Fibroblast of lung (primary cell): Measurements from ENCODE around the gene SACS. TPM values are rescaled to one million over a fixed set of nuclear protein-coding genes. Genes with fewer than 3 reads are reported as not detected.

Experiments
- DNase-seq, 2 donors: peaks; one replicate each; pipeline versions ENCODE4 v3.0.0 to v3.0.0-alpha.2; 2010; ENCODE audit warnings: low read depth in 2 of 2
- H2AFZ ChIP-seq: 2 replicates; pipeline ENCODE4 v1.5.1; 2012; ENCODE audit warnings: low read length, control low read depth, inconsistent platforms
- H3K27ac ChIP-seq: 2 replicates; pipeline ENCODE4 v1.5.1; 2011; ENCODE audit warnings: low read length, control low read depth; ENCODE audit not compliant: insufficient read depth
- H3K27me3 ChIP-seq: 2 replicates; pipeline ENCODE4 v1.5.1; 2011; ENCODE audit warnings: mild to moderate bottlenecking, low read length; ENCODE audit not compliant: control insufficient read depth, insufficient read depth
- H3K36me3 ChIP-seq: 2 replicates; pipeline ENCODE4 v1.5.1; 2011; ENCODE audit warnings: low read length; ENCODE audit not compliant: control insufficient read depth, insufficient read depth
- H3K4me1 ChIP-seq: 2 replicates; pipeline ENCODE4 v1.5.1; 2011; ENCODE audit warnings: low read length; ENCODE audit not compliant: control insufficient read depth, insufficient read depth; ENCODE audit errors: extremely low read depth
- H3K4me2 ChIP-seq: 2 replicates; pipeline ENCODE4 v1.5.1; 2011; ENCODE audit warnings: low read length, control low read depth; ENCODE audit not compliant: insufficient read depth; ENCODE audit errors: extremely low read depth
- H3K4me3 ChIP-seq, 4 experiments: fragments of 200-600 bp in 1 of 4; sonication (generic) in 1 of 4; replicated peaks in 1 of 4; 2 replicates each; pipeline ENCODE4 v1.5.1; 2011 to 2016; ENCODE audit warnings: low read length in 4 of 4, low read depth in 3 of 4, mild to moderate bottlenecking in 3 of 4, control low read depth in 2 of 4, inconsistent platforms in 1 of 4, mixed read lengths in 1 of 4; ENCODE audit not compliant: insufficient read depth in 1 of 4; ENCODE audit errors: control extremely low read depth in 1 of 4
- H3K79me2 ChIP-seq: 2 replicates; pipeline ENCODE4 v1.5.1; 2012; ENCODE audit warnings: mild to moderate bottlenecking, low read length, inconsistent platforms; ENCODE audit not compliant: control insufficient read depth, insufficient read depth
- H3K9ac ChIP-seq: 2 replicates; pipeline ENCODE4 v1.5.1; 2011; ENCODE audit warnings: mild to moderate bottlenecking, low read length, control low read depth; ENCODE audit not compliant: insufficient read depth
- H3K9me3 ChIP-seq: 2 replicates; pipeline ENCODE4 v1.5.1; 2012; ENCODE audit warnings: low read depth, low read length; ENCODE audit not compliant: control insufficient read depth, insufficient read depth
- H4K20me1 ChIP-seq: 2 replicates; pipeline ENCODE4 v1.5.1; 2011; ENCODE audit warnings: low read length; ENCODE audit not compliant: control insufficient read depth, insufficient read depth; ENCODE audit errors: extremely low read depth
- EZH2 ChIP-seq: IDR thresholded peaks from 2 replicates; pipeline ENCODE4 v1.5.1; 2012; ENCODE audit warnings: low read length, control low read depth, mild to moderate bottlenecking; ENCODE audit errors: missing control alignments
- polyA plus RNA-seq, 2 donors: library from polyadenylated mRNA; depleted of rRNA in 1 of 2; stranded (reverse) in 1 of 2; unstranded in 1 of 2; fragments of >200 nt; gene quantifications; 2 replicates each; pipeline ENCODE4 v1.2.1, GENCODE V29; 2011 to 2012; ENCODE audit warnings: missing spikeins in 1 of 2
- total RNA-seq: library from RNA; depleted of rRNA; stranded (reverse); fragments of >200 nt; gene quantifications from 2 replicates; pipeline ENCODE4 v1.2.1, GENCODE V29; 2014
- TF ChIP-seq, protein P1 (sequence below), 2 donors: IDR thresholded peaks in 1 of 2; conservative IDR thresholded peaks in 1 of 2; 1 replicate in 1 of 2; 2 replicates in 1 of 2; pipeline ENCODE4 v1.5.1; 2011 to 2012; ENCODE audit warnings: low read length in 2 of 2, control low read depth in 1 of 2, inconsistent platforms in 1 of 2, low read depth in 1 of 2, mild to moderate bottlenecking in 1 of 2

SACS gene
- total and polyA plus RNA-seq, 2 donors (not counting 1 experiment from before 2014, with no cell fraction given), result 43.1 to 94.5 TPM

- no peak overlapping the region for H2AFZ ChIP-seq
- H3K36me3 ChIP-seq, result no peaks in the 10 kb centered on the region
- H3K9ac ChIP-seq, result no peak overlapping the region
- TF ChIP-seq EZH2, result no peak
- TF ChIP-seq, protein P1, sequence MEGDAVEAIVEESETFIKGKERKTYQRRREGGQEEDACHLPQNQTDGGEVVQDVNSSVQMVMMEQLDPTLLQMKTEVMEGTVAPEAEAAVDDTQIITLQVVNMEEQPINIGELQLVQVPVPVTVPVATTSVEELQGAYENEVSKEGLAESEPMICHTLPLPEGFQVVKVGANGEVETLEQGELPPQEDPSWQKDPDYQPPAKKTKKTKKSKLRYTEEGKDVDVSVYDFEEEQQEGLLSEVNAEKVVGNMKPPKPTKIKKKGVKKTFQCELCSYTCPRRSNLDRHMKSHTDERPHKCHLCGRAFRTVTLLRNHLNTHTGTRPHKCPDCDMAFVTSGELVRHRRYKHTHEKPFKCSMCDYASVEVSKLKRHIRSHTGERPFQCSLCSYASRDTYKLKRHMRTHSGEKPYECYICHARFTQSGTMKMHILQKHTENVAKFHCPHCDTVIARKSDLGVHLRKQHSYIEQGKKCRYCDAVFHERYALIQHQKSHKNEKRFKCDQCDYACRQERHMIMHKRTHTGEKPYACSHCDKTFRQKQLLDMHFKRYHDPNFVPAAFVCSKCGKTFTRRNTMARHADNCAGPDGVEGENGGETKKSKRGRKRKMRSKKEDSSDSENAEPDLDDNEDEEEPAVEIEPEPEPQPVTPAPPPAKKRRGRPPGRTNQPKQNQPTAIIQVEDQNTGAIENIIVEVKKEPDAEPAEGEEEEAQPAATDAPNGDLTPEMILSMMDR (conservative IDR thresholded peaks at IDR 0.05 in 1 of 2, IDR thresholded peaks at IDR 0.05 in 1 of 2; ENCODE audit: low read depth in 1 of 2, low read length in 2 of 2), result no peak
- H3K4me2 ChIP-seq, result peak overlapping the region; percentile 77
- H3K4me1 ChIP-seq, result peaks cover 9% of the 10 kb centered on the region
- no peaks in the 10 kb centered on the region for H3K27me3 ChIP-seq
- peak overlapping the region; percentile 66 for H3K27ac ChIP-seq
- no peaks in the 10 kb centered on the region for H4K20me1 ChIP-seq
- H3K79me2 ChIP-seq, result no peaks in the 10 kb centered on the region
- DNase-seq, result peak in 1 of 2 donors; percentile 73
- H3K9me3 ChIP-seq, result no peaks in the 10 kb centered on the region
- peak overlapping the region in 1 of 4 experiments; percentile 4 for H3K4me3 ChIP-seq
Measured at GRCh38 chr13:23469951-23470421, 36.5 kb upstream of the SACS start.

- no peak for DNase-seq
- H3K9ac ChIP-seq, result no peak overlapping the region
Measured at GRCh38 chr13:23468811-23469210, 35.3 kb upstream of the SACS start.

DNA sequence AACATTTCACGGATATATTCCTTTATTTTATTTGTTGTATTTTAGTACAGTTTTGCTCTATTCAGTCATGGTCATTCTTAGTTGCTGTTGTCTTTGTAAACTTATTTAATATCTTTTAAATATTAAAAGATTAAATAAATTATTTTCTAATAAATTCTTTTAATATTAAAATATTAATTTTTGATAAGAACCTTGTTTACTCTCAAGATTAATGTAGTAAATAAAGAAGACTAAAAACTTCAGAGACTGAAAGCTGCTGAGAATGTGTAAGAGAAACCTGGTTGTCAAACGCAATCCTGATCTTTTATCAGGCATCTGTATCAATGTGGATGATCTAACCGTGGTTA, 34.4 kb upstream of the SACS start:
- Histone ChIP-seq H2AFZ (no peak overlapping the region), H3K4me2 (no peak overlapping the region), H4K20me1 (no peaks in the 10 kb centered on the region), H3K79me2 (no peaks in the 10 kb centered on the region), H3K36me3 (no peaks in the 10 kb centered on the region), H3K4me3 (no peak overlapping the region), H3K9me3 (no peaks in the 10 kb centered on the region), H3K27ac (peak overlapping the region; percentile 73), H3K27me3 (no peaks in the 10 kb centered on the region), H3K4me1 (peaks cover 9% of the 10 kb centered on the region), H3K9ac (no peak overlapping the region)
- DNase-seq, result no peak
- no peak for TF ChIP-seq EZH2
- TF ChIP-seq, protein P1 (conservative IDR thresholded peaks at IDR 0.05 in 1 of 2, IDR thresholded peaks at IDR 0.05 in 1 of 2; ENCODE audit: low read depth in 1 of 2, low read length in 2 of 2), result no peak

More at GRCh38 chr13:23468811-23469210, 35.3 kb upstream of the SACS start:
- H2AFZ ChIP-seq, result no peak overlapping the region
- H3K79me2 ChIP-seq, result no peaks in the 10 kb centered on the region
- H3K27me3 ChIP-seq, result no peaks in the 10 kb centered on the region
- no peaks in the 10 kb centered on the region for H4K20me1 ChIP-seq
- H3K4me1 ChIP-seq, result peaks cover 9% of the 10 kb centered on the region
- no peak overlapping the region for H3K4me2 ChIP-seq
- H3K27ac ChIP-seq, result peak overlapping the region; percentile 20
- H3K36me3 ChIP-seq, result no peaks in the 10 kb centered on the region
- TF ChIP-seq, protein P1 (conservative IDR thresholded peaks at IDR 0.05 in 1 of 2, IDR thresholded peaks at IDR 0.05 in 1 of 2; ENCODE audit: low read depth in 1 of 2, low read length in 2 of 2), result no peak
- no peak for TF ChIP-seq EZH2
- H3K9me3 ChIP-seq, result no peaks in the 10 kb centered on the region
- H3K4me3 ChIP-seq, result no peak overlapping the region
